Smooth muscle cell (in vitro differentiated cells): Measurements from ENCODE around the gene SLU7. TPM values are rescaled to one million over a fixed set of nuclear protein-coding genes. Genes with fewer than 3 reads are reported as not detected.

Source experiments
- DNase-seq: peaks from one replicate; lab custom pipeline; 2025; ENCODE audit not compliant: unreplicated experiment; lab: John Stamatoyannopoulos, UW
- H2AFZ ChIP-seq: fragments of 200-600 bp; sonication (generic); 2 replicates; pipeline ENCODE4 v1.6.0; 2016; ENCODE audit warnings: antibody characterized with exemption, low read depth, mild to moderate bottlenecking
- H3F3A ChIP-seq: fragments of 200-600 bp; sonication (generic); 2 replicates; pipeline ENCODE4 v1.6.0; 2017; ENCODE audit warnings: antibody characterized with exemption, low read depth
- H3K27ac ChIP-seq: fragments of 200-600 bp; sonication (generic); 2 replicates; pipeline ENCODE4 v1.5.1; 2016; ENCODE audit warnings: low read depth, mild to moderate bottlenecking
- H3K27me3 ChIP-seq: fragments of 200-600 bp; sonication (generic); 2 replicates; pipeline ENCODE4 v1.6.1; 2016; ENCODE audit warnings: low read depth, mild to moderate bottlenecking
- H3K36me3 ChIP-seq: fragments of 200-600 bp; sonication (generic); 2 replicates; pipeline ENCODE4 v1.5.1; 2016; ENCODE audit warnings: low read depth
- H3K4me1 ChIP-seq: fragments of 200-600 bp; sonication (generic); 2 replicates; pipeline ENCODE4 v1.5.1; 2016; ENCODE audit warnings: low read depth
- H3K4me2 ChIP-seq: fragments of 200-600 bp; sonication (generic); 2 replicates; pipeline ENCODE4 v1.6.0; 2016; ENCODE audit warnings: mild to moderate bottlenecking
- H3K4me3 ChIP-seq: fragments of 200-600 bp; sonication (generic); 2 replicates; pipeline ENCODE4 v1.5.1; 2016; ENCODE audit warnings: mild to moderate bottlenecking
- H3K79me2 ChIP-seq: fragments of 200-600 bp; sonication (generic); 2 replicates; pipeline ENCODE4 v1.6.0; 2016; ENCODE audit warnings: low read depth, mild to moderate bottlenecking
- H3K9ac ChIP-seq: fragments of 200-600 bp; sonication (generic); 2 replicates; pipeline ENCODE4 v1.6.0; 2016; ENCODE audit warnings: low read depth
- H3K9me3 ChIP-seq: fragments of 200-600 bp; sonication (generic); replicated peaks from 2 replicates; pipeline ENCODE4 v1.5.1; 2016; ENCODE audit warnings: low read depth
- H4K20me1 ChIP-seq: fragments of 200-600 bp; sonication (generic); 2 replicates; pipeline ENCODE4 v1.6.0; 2016; ENCODE audit warnings: low read depth
- CTCF ChIP-seq: fragments of 200-600 bp; sonication (generic); IDR thresholded peaks from 2 replicates; pipeline ENCODE4 v1.5.1; 2017; ENCODE audit warnings: borderline replicate concordance, mild to moderate bottlenecking, antibody characterized with exemption; ENCODE audit not compliant: insufficient read depth, poor library complexity, severe bottlenecking
- WGBS: methylation state at CpG from one replicate; pipeline ENCODE4 v1.1.7; 2016; ENCODE audit warnings: low lambda C conversion rate; 5-methylcytosine and 5-hydroxymethylcytosine counted together
- polyA plus RNA-seq: library from polyadenylated mRNA; unstranded; fragments of >200 nt; fragmentation: Nextera tagmentation; extraction: Ambion mirVana; gene quantifications from 2 replicates; pipeline ENCODE4 v1.2.1, GENCODE V29; 2016
- total RNA-seq: library from RNA; depleted of rRNA; stranded (reverse); fragments of >200 nt; gene quantifications from 2 replicates; pipeline ENCODE4 v1.2.3, GENCODE V29; 2014

The SLU7 gene
- total and polyA plus RNA-seq, 2 experiments from 2014 or later, result 46.3 to 48.1 TPM

- 95% methylated on average over 4 of the region's 4 CpGs for WGBS
- no peaks in the 10 kb centered on the region for H3K9me3 ChIP-seq
- H3K27me3 ChIP-seq, result no peaks in the 10 kb centered on the region
- no peak overlapping the region for H3K9ac ChIP-seq
- no peaks in the 10 kb centered on the region for H3F3A ChIP-seq
- no peaks in the 10 kb centered on the region for H3K4me1 ChIP-seq
- no peak overlapping the region for H2AFZ ChIP-seq
- H3K4me2 ChIP-seq, result no peak overlapping the region
- no peak for DNase-seq
- no peak overlapping the region for H3K27ac ChIP-seq
- H3K36me3 ChIP-seq, result no peaks in the 10 kb centered on the region
- no peak overlapping the region for H3K4me3 ChIP-seq
- H4K20me1 ChIP-seq, result no peaks in the 10 kb centered on the region
- no peak for TF ChIP-seq CTCF
- H3K79me2 ChIP-seq, result no peaks in the 10 kb centered on the region
Observed at GRCh38 chr5:160442824-160443431, 24.0 kb upstream of the SLU7 start.

- H3K27me3 ChIP-seq, result no peaks in the 10 kb centered on the region
- TF ChIP-seq CTCF, result no peak
- H2AFZ ChIP-seq, result no peak overlapping the region
- H3F3A ChIP-seq, result no peaks in the 10 kb centered on the region
- no peaks in the 10 kb centered on the region for H4K20me1 ChIP-seq
- no peak overlapping the region for H3K27ac ChIP-seq
- no peaks in the 10 kb centered on the region for H3K36me3 ChIP-seq
- H3K4me1 ChIP-seq, result no peaks in the 10 kb centered on the region
- no peaks in the 10 kb centered on the region for H3K79me2 ChIP-seq
- H3K4me2 ChIP-seq, result no peak overlapping the region
- H3K4me3 ChIP-seq, result no peak overlapping the region
- DNase-seq, result no peak
- no peak overlapping the region for H3K9ac ChIP-seq
- H3K9me3 ChIP-seq, result no peaks in the 10 kb centered on the region
- WGBS, result 90% methylated on average over 1 of the region's 1 CpG
Observed at GRCh38 chr5:160441311-160441781, 22.5 kb upstream of the SLU7 start.

- peak overlapping the region; percentile 55 for H3K9ac ChIP-seq
Observed at GRCh38 chr5:160439205-160439600, 20.3 kb upstream of the SLU7 start.

More at GRCh38 chr5:160439205-160439600, 20.3 kb upstream of the SLU7 start:
- Histone ChIP-seq H3K27ac (no peak overlapping the region), H3K36me3 (no peaks in the 10 kb centered on the region), H3K4me2 (peak overlapping the region; percentile 89), H3K4me1 (no peaks in the 10 kb centered on the region), H2AFZ (peak overlapping the region; percentile 77), H3K4me3 (peak overlapping the region; percentile 45), H4K20me1 (no peaks in the 10 kb centered on the region), H3K79me2 (no peaks in the 10 kb centered on the region), H3F3A (no peaks in the 10 kb centered on the region), H3K27me3 (no peaks in the 10 kb centered on the region), H3K9me3 (no peaks in the 10 kb centered on the region)
- 5% methylated on average over 11 of the region's 11 CpGs for WGBS
- peak; percentile 91 for TF ChIP-seq CTCF
- DNase-seq, result peak; percentile 79
